ENCODE results near the gene FTO. TPM values are rescaled to one million over a fixed set of nuclear protein-coding genes. Genes with fewer than 3 reads are reported as not detected.

Gene FTO
- total and polyA plus RNA-seq, 2 of the 8 experiments (the other 6 are each of a cell fraction or from before 2014, with no cell fraction given) = 34.5 to 59.8 TPM

DNA sequence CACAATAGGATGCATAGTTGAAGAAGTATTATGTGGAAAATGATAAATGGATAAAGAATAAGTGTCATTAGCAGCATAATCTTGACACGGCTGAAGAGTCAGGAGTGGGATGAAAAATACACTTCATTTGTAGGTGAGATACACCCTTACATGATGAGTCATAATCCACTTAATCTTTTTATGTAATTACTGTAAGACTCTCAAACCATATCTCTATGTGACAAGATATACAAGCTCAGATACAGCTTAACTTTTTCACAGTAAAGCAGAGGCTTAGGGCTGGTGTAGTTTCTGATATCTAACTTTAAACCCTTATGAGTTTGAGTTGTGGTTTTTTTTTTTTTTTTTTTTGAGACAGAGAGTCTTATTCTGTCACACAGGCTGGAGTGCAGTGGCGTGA lies 101.2 kb downstream of the FTO start:
- no peak overlapping the region for H3K56ac ChIP-seq (replicated peaks; ENCODE audit: insufficient read length, low read depth, low read length)
- no peaks in the 10 kb centered on the region for H3K27me3 ChIP-seq (replicated peaks in 1 of 4; ENCODE audit: control insufficient read depth in 3 of 4, extremely low read depth in 1 of 4, insufficient read depth in 3 of 4, low read length in 3 of 4)
- H4K5ac ChIP-seq (ENCODE audit: insufficient read length, low read depth, low read length) = no peak overlapping the region
- H3K4me1 ChIP-seq (replicated peaks in 1 of 4; ENCODE audit: control insufficient read depth in 3 of 4, insufficient read depth in 4 of 4, low read length in 3 of 4) = peaks cover 0 to 3% (median 1%) of the 10 kb centered on the region in 4 experiments; a peak in 3 of 7 replicates
- WGBS, 2 experiments (ENCODE audit: extremely low coverage in 1 of 2, insufficient coverage in 1 of 2, insufficient read length in 1 of 2, insufficient replicate concordance in 2 of 2, low coverage in 1 of 2, low lambda C conversion rate in 2 of 2, missing lambda C conversion rate in 1 of 2) = 95% methylated on average over 2 of the region's 2 CpGs; no CpG with 5 or more reads in 1 of the 2 experiments
- H2BK15ac ChIP-seq (ENCODE audit: low read length) = no peak overlapping the region
- peaks cover 0 to 19% of the 10 kb centered on the region in 2 experiments; a peak in 2 of 4 replicates for H3K79me2 ChIP-seq (ENCODE audit: control insufficient read depth in 1 of 2, insufficient read depth in 2 of 2, low read length in 2 of 2)
- H2BK120ac ChIP-seq (replicated peaks; ENCODE audit: low read depth, low read length) = no peak overlapping the region
- H2AK5ac ChIP-seq (ENCODE audit: low read depth, low read length) = no peak overlapping the region
- no peak overlapping the region for H3K9ac ChIP-seq (replicated peaks in 1 of 4; ENCODE audit: extremely low read depth in 1 of 4, low read depth in 3 of 4, low read length in 3 of 4)
- no peak overlapping the region for H2BK20ac ChIP-seq (ENCODE audit: low read length)
- ChIA-PET POLR2A (ENCODE audit: partially characterized antibody) (no interaction called here), CTCF (ENCODE audit: partially characterized antibody) (interaction anchor here (0.8 to 1.0 kb wide), 2 partner anchors 8 to 252 kb away, joined by 4 read pairs; no protein-coding TSS in a partner anchor)
- H4K8ac ChIP-seq (ENCODE audit: extremely low read depth, insufficient read depth, low read length) = no peak overlapping the region
- H3K4me2 ChIP-seq (ENCODE audit: insufficient read depth in 1 of 2, low read depth in 2 of 2, low read length in 2 of 2) = no peak overlapping the region
- no peaks in the 10 kb centered on the region for H3K36me3 ChIP-seq (ENCODE audit: control insufficient read depth in 2 of 4, insufficient read depth in 4 of 4, low read length in 3 of 4)
- no peak overlapping the region; the same call in 1 of the 2 replicates for H2BK5ac ChIP-seq (ENCODE audit: low read depth, low read length)
- H4K91ac ChIP-seq (replicated peaks; ENCODE audit: insufficient read length, low read length) = no peak overlapping the region
- H3K27ac ChIP-seq (ENCODE audit: low read depth, low read length) = no peak overlapping the region
- H3K9me3 ChIP-seq (ENCODE audit: insufficient read depth in 2 of 2, low read depth in 1 of 2, low read length in 1 of 2) = no peaks in the 10 kb centered on the region
- no peaks in the 10 kb centered on the region for H4K20me1 ChIP-seq (replicated peaks in 1 of 2; ENCODE audit: control insufficient read depth in 1 of 2, insufficient read depth in 2 of 2, low read length in 2 of 2)
- no peak overlapping the region for H3K18ac ChIP-seq (ENCODE audit: extremely low read depth, low read length)
- H2BK12ac ChIP-seq (ENCODE audit: low read depth, low read length) = no peak overlapping the region
- no peak for DNase-seq (ENCODE audit: low read depth in 1 of 2, low spot score in 2 of 2)
- H3K79me1 ChIP-seq (ENCODE audit: low read depth, low read length) = no peaks in the 10 kb centered on the region
- no peaks in the 10 kb centered on the region for H3K23me2 ChIP-seq (ENCODE audit: low read depth, low read length)
- H3K23ac ChIP-seq (ENCODE audit: insufficient read length) = no peak overlapping the region
- no peak overlapping the region for H3K14ac ChIP-seq (ENCODE audit: insufficient read length)
- no peak for FAIRE-seq
- H3K4me3 ChIP-seq (ENCODE audit: extremely low read depth in 1 of 4, insufficient read depth in 2 of 4, low read depth in 3 of 4, low read length in 4 of 4) = no peak overlapping the region
- no peak overlapping the region for H3K4ac ChIP-seq (replicated peaks; ENCODE audit: insufficient read length, low read depth, low read length)
- no peak overlapping the region for H2AFZ ChIP-seq (ENCODE audit: low read length)
- TF ChIP-seq RNF2 (IDR thresholded peaks at IDR 0.05; ENCODE audit: borderline replicate concordance, low read depth, low read length, missing control alignments, poor library complexity, severe bottlenecking) (no peak), POU5F1 (IDR thresholded peaks at IDR 0.05; ENCODE audit: low read depth, low read length) (no peak), RBBP5 (IDR thresholded peaks at IDR 0.05; ENCODE audit: borderline replicate concordance, low read depth, low read length) (no peak), NRF1 (IDR thresholded peaks at IDR 0.05; ENCODE audit: low read depth, low read length) (no peak), CTBP2 (IDR thresholded peaks at IDR 0.05; ENCODE audit: borderline replicate concordance, insufficient read depth, insufficient read length, low read length) (no peak), TAF7 (optimal IDR thresholded peaks at IDR 0.05; ENCODE audit: borderline replicate concordance, low read depth, low read length) (no peak), SIN3A (conservative IDR thresholded peaks at IDR 0.05 in 1 of 2, IDR thresholded peaks at IDR 0.05 in 1 of 2; ENCODE audit: low read depth in 1 of 2, low read length in 2 of 2) (no peak), RFX5 (IDR thresholded peaks at IDR 0.05; ENCODE audit: borderline replicate concordance, low read depth, low read length) (no peak), MAFK (IDR thresholded peaks at IDR 0.05; ENCODE audit: low read depth, low read length) (no peak)
- TF ChIP-seq, protein P1, sequence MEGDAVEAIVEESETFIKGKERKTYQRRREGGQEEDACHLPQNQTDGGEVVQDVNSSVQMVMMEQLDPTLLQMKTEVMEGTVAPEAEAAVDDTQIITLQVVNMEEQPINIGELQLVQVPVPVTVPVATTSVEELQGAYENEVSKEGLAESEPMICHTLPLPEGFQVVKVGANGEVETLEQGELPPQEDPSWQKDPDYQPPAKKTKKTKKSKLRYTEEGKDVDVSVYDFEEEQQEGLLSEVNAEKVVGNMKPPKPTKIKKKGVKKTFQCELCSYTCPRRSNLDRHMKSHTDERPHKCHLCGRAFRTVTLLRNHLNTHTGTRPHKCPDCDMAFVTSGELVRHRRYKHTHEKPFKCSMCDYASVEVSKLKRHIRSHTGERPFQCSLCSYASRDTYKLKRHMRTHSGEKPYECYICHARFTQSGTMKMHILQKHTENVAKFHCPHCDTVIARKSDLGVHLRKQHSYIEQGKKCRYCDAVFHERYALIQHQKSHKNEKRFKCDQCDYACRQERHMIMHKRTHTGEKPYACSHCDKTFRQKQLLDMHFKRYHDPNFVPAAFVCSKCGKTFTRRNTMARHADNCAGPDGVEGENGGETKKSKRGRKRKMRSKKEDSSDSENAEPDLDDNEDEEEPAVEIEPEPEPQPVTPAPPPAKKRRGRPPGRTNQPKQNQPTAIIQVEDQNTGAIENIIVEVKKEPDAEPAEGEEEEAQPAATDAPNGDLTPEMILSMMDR (IDR thresholded peaks at IDR 0.05; ENCODE audit: control extremely low read depth in 1 of 3, insufficient read depth in 1 of 3, low read depth in 1 of 3, low read length in 3 of 3) = no peak

Data from H1 (cell line).